Measurements from ENCODE around the gene MSANTD1. TPM values are rescaled to one million over a fixed set of nuclear protein-coding genes. Genes with fewer than 3 reads are reported as not detected.

MSANTD1 gene
- polyA plus RNA-seq, 1 of the 3 experiments (the other 2 are of a cell fraction): 0.15 TPM

GRCh38 chr4:3252831-3253641 lies 4.1 kb downstream of the MSANTD1 start (continued):
- TF ChIP-seq, protein P1, sequence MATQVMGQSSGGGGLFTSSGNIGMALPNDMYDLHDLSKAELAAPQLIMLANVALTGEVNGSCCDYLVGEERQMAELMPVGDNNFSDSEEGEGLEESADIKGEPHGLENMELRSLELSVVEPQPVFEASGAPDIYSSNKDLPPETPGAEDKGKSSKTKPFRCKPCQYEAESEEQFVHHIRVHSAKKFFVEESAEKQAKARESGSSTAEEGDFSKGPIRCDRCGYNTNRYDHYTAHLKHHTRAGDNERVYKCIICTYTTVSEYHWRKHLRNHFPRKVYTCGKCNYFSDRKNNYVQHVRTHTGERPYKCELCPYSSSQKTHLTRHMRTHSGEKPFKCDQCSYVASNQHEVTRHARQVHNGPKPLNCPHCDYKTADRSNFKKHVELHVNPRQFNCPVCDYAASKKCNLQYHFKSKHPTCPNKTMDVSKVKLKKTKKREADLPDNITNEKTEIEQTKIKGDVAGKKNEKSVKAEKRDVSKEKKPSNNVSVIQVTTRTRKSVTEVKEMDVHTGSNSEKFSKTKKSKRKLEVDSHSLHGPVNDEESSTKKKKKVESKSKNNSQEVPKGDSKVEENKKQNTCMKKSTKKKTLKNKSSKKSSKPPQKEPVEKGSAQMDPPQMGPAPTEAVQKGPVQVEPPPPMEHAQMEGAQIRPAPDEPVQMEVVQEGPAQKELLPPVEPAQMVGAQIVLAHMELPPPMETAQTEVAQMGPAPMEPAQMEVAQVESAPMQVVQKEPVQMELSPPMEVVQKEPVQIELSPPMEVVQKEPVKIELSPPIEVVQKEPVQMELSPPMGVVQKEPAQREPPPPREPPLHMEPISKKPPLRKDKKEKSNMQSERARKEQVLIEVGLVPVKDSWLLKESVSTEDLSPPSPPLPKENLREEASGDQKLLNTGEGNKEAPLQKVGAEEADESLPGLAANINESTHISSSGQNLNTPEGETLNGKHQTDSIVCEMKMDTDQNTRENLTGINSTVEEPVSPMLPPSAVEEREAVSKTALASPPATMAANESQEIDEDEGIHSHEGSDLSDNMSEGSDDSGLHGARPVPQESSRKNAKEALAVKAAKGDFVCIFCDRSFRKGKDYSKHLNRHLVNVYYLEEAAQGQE (IDR thresholded peaks at IDR 0.05; ENCODE audit: low read depth, low read length): no peak

GRCh38 chr4:3253808-3254207 lies 4.8 kb downstream of the MSANTD1 start:
- Histone ChIP-seq H4K20me1 (ENCODE audit: insufficient read depth) (no peaks in the 10 kb centered on the region), H3F3A (replicated peaks; ENCODE audit: insufficient read depth) (no peaks in the 10 kb centered on the region), H3K4me3 (ENCODE audit: low read depth in 2 of 2, low read length in 1 of 2) (no peak overlapping the region), H3K4me1 (ENCODE audit: control insufficient read depth in 1 of 2, insufficient read depth in 2 of 2, low read depth in 1 of 2, low read length in 1 of 2) (no peaks in the 10 kb centered on the region), H3K4me2 (no peak overlapping the region), H3K9me2 (no peaks in the 10 kb centered on the region), H3K27ac (ENCODE audit: low read depth in 2 of 2, low read length in 1 of 2) (no peak overlapping the region), H3K79me2 (ENCODE audit: insufficient read depth) (no peaks in the 10 kb centered on the region), H3K36me3 (replicated peaks in 1 of 2; ENCODE audit: control insufficient read depth in 1 of 2, insufficient read depth in 2 of 2, low read length in 1 of 2) (no peaks in the 10 kb centered on the region), H3K9me3 (no peaks in the 10 kb centered on the region), H3K27me3 (ENCODE audit: insufficient read depth) (no peaks in the 10 kb centered on the region), H2AFZ (ENCODE audit: low read depth) (no peak overlapping the region), H3K9ac (no peak overlapping the region)
- WGBS (ENCODE audit: low lambda C conversion rate): 94% methylated on average over 3 of the region's 13 CpGs
- TF ChIP-seq TAF1 (IDR thresholded peaks at IDR 0.05; ENCODE audit: borderline replicate concordance, low read depth, low read length): no peak
- POLR2A ChIA-PET: no interaction called here
- no peak for DNase-seq
- CTCF ChIA-PET: no interaction called here

GRCh38 chr4:3254302-3255131 lies 5.6 kb downstream of the MSANTD1 start:
- TF ChIP-seq SMC3 (IDR thresholded peaks at IDR 0.05; ENCODE audit: low read depth, low read length) (no peak), YY1 (IDR thresholded peaks at IDR 0.05; ENCODE audit: low read depth) (no peak), NRF1 (IDR thresholded peaks at IDR 0.05; ENCODE audit: low read depth, low read length) (no peak), CHD2 (IDR thresholded peaks at IDR 0.05; ENCODE audit: low read length, partially characterized antibody) (no peak), GABPA (IDR thresholded peaks at IDR 0.05; ENCODE audit: low read depth) (no peak), RCOR1 (IDR thresholded peaks at IDR 0.05; ENCODE audit: low read length) (no peak), EP300 (IDR thresholded peaks at IDR 0.05; ENCODE audit: borderline replicate concordance in 1 of 2, low read depth in 1 of 2, low read length in 1 of 2) (no peak), IRF3 (IDR thresholded peaks at IDR 0.05; ENCODE audit: low read depth, low read length) (no peak), NFIC (IDR thresholded peaks at IDR 0.05; ENCODE audit: borderline replicate concordance) (no peak), POLR2AphosphoS5 (IDR thresholded peaks at IDR 0.05; ENCODE audit: low read depth, low read length) (no peak)
- TF ChIP-seq, protein P1 (IDR thresholded peaks at IDR 0.05; ENCODE audit: low read depth, low read length): no peak
- no peak overlapping the region for H3K9ac ChIP-seq
- H3K4me3 ChIP-seq (ENCODE audit: low read depth in 2 of 2, low read length in 1 of 2): no peak overlapping the region
- no peaks in the 10 kb centered on the region for H3K79me2 ChIP-seq (ENCODE audit: insufficient read depth)
- H3K36me3 ChIP-seq (replicated peaks in 1 of 2; ENCODE audit: control insufficient read depth in 1 of 2, insufficient read depth in 2 of 2, low read length in 1 of 2): no peaks in the 10 kb centered on the region
- ChIA-PET POLR2A (no interaction called here), CTCF (no interaction called here)
- DNase-seq: no peak
- no peak overlapping the region for H3K4me2 ChIP-seq
- H4K20me1 ChIP-seq (ENCODE audit: insufficient read depth): no peaks in the 10 kb centered on the region
- no peaks in the 10 kb centered on the region for H3F3A ChIP-seq (replicated peaks; ENCODE audit: insufficient read depth)
- H3K4me1 ChIP-seq (ENCODE audit: control insufficient read depth in 1 of 2, insufficient read depth in 2 of 2, low read depth in 1 of 2, low read length in 1 of 2): no peaks in the 10 kb centered on the region
- H3K9me3 ChIP-seq: no peaks in the 10 kb centered on the region
- H2AFZ ChIP-seq (ENCODE audit: low read depth): no peak overlapping the region
- no peaks in the 10 kb centered on the region for H3K27me3 ChIP-seq (ENCODE audit: insufficient read depth)
- H3K9me2 ChIP-seq: no peaks in the 10 kb centered on the region
- H3K27ac ChIP-seq (ENCODE audit: low read depth in 2 of 2, low read length in 1 of 2): no peak overlapping the region
- 90% methylated on average over 7 of the region's 14 CpGs for WGBS (ENCODE audit: low lambda C conversion rate)
